Measurements from ENCODE around the gene KCNK13.
"Not testable (repeated sequence)": the region's sequence is repeated elsewhere in the genome, so short reads cannot be mapped to it uniquely, and the experiment has no call there.

The KCNK13 gene

DNA sequence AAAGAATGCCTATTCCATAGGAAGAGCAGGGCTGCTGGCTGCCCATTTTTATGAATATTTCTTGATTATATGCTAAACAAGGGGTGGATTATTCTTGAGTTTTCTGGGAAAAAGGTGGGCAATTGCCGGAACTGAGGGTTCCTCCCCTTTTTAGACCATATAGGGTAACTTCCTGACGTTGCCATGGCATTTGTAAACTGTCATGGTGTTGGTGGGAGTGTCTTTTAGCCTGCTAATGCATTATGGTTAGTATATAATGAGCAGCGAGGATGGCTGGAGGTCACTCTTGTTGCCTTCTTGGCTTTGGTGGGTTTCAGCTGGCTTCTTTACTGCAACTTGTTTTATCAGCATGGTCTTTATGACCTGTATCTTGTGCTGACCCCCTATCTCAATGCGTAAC lies 138.8 kb downstream of the KCNK13 start:
- not testable (repeated sequence) for DNase-seq

DNA sequence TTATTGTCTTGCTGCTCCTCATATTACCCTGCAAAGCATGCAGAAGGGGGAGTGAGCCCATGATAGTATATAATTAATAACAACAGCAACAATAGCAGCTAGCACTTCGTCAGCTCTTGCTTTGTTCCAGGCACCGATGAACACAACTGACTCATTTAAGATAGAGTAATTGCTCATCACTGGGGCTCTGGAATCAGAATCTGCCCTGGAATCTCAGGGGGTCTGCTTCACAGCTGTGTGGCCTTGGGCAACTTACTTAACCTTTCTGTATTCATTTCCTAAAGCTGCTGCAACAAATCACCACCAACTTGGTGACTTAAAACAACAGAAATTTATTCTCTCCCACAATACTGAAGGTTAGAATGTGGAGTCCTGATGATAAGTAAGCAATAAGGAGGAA lies 139.6 kb downstream of the KCNK13 start:
- DNase-seq, result no peak

DNA sequence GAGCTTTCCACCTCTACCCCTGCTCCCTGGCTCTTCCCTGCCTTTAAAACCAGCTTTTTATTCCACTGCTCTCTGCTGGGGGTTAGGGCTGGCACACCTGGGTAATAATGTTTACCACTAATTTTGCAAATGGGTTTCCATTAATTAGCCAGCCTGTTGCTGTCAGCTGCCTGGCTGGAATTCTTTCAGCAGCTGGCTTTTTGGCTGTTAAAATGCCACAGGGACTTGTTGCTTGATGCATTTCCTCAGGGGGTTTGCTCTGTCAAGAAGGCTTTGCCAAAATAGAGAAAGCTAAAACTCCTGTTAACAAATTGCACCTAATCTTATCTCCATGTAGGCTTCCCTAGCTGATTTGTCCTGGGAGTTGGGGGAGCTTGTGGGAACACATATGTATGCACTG lies 142.7 kb downstream of the KCNK13 start:
- no peak for DNase-seq

DNA sequence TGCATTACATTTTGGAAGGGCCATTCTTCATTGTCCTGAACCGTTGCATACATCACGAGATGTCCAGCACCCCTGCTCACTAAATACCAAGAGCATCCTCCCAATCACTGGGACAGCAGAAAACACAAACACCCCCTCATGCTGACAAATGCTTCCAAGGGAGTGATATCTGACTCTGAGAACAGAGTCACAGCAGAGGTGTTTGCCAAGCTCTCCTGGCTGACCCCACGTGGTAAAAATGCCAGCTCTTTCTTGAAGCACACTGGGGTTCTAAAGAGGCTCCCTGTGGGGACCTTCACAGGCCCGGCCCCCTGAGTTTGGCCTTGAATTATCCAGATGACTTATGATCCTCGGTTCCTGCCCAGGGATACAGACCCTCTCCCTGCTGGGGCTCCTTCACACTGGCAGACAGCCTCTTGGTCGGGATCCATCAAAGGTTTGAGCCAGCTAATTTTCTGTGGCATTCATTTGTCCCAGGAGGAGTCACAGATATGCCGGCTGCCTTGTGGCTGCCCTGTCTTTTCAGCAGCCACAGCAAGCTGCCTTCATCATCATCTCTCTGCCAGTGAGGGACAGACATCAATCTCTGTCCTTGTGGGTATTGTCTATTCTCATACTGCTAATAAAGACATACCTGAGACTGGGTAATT lies 151.4 kb downstream of the KCNK13 start:
- DNase-seq, result no peak

DNA sequence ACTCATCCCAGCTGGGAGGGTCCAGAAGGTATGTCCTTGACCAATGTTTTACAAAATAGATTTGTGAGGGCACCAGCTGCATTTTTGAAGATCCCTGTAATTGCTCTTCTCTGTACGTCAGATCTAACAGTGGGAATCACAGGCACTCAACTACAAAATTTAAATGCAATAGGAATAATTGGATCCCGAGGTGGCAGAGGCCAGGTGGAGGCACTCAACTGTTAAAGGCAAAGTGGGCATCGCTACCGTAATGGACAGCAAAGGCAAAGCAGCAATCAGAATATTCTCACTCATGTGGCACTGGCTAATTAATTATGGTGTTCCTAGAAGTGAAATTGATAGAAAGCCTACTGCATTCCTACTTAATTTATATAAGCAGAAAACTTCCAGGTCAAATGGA lies 166.7 kb downstream of the KCNK13 start:
- no peak for DNase-seq

DNA sequence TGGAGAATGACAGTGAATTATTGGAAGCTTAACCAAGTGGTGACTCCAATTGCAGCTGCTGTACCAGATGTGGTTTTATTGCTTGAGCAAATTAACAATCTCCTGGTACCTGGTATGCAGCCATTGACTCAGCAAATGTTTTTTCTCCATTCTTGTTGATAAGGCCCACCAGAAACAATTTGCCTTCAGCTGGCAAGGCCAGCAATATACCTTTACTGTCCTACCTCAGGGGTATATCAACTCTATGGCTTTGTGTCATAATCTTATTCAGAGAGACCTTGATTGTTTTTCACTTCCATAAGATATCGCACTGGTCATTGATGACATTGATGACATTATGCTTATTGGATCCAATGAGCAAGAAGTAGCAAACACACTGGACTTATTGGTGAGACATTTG lies 168.1 kb downstream of the KCNK13 start:
- DNase-seq, result not testable (repeated sequence)
